ENCODE data around the gene VIT. TPM values are rescaled to one million over a fixed set of nuclear protein-coding genes. Genes with fewer than 3 reads are reported as not detected.

The VIT gene
- total RNA-seq, 2 donors from 2014 or later, result not detected

DNA sequence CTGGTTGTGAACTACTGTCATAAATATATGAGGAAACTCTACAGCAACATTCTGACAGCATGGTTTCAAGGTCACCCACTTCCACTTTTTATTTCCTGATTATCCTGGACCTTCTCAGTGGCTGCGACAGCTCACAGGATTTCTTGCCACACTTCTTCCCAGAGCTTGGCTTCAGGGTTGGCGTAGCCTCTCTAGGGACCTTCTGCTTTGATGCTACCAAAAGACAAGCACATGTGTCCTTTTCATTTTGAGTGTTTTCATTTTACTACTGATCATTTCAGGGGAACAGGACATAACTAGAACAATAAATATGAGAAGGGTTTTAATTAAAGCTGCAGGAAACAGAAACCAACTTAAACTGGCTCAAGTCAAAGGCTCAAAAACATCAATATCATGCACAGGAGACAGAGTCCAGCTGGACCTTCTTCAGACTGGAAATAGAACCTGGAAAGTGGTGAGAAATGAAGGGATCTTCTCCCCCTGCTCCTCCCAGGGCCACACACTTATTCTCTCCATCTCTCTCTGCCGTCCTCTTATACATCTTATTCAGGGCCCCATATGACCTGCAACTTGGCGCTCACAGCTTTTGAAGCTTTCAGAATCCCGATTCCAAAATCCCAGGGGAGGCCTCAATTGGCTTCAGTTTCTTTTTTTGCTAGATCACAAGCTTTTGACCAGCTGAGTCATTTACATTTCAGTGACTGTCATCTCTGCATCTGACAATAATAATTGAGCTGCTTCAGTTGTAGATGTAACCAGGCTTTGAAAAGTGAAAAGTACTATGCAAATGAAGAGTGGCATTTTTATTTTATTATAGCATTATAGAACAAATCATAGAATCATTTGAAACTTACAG is 9.7 kb downstream of the VIT start:
- ATAC-seq (no peak), DNase-seq (no peak)
- Mint-ChIP-seq H3K27me3 (peaks cover 54% of the 10 kb centered on the region), H3K27ac (no peak overlapping the region), H3K36me3 (ENCODE audit: low read depth) (no peaks in the 10 kb centered on the region), H3K4me1 (no peaks in the 10 kb centered on the region), H3K4me3 (no peak overlapping the region)
- no peaks in the 10 kb centered on the region for H3K9me3 ChIP-seq (ENCODE audit: control insufficient read depth, low read length, poor library complexity, severe bottlenecking)

DNA sequence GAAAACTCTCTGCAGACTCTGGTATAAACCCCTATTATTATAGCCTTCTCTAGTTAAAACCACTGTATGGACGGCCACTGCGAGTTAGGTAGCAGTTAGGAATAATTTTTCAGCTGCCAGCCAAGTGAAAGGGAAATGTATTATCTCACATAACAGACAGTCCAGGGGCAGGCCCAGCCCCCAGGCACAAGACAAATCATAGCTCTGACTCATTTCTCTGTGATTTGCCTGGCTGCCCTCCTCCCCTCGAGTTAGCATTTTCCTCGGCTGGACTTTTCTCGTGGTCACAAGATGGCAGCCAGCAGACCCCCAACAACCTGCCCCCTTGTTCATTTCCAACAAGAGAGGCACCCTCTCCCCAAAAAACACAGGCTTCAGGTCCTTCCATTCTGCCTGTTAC is 10.5 kb downstream of the VIT start:
- ATAC-seq (no peak), DNase-seq (no peak)
- Mint-ChIP-seq H3K27me3 (peaks cover 48% of the 10 kb centered on the region), H3K4me3 (no peak overlapping the region), H3K27ac (no peak overlapping the region), H3K36me3 (ENCODE audit: low read depth) (no peaks in the 10 kb centered on the region), H3K4me1 (no peaks in the 10 kb centered on the region)
- H3K9me3 ChIP-seq (ENCODE audit: control insufficient read depth, low read length, poor library complexity, severe bottlenecking), result no peaks in the 10 kb centered on the region

DNA sequence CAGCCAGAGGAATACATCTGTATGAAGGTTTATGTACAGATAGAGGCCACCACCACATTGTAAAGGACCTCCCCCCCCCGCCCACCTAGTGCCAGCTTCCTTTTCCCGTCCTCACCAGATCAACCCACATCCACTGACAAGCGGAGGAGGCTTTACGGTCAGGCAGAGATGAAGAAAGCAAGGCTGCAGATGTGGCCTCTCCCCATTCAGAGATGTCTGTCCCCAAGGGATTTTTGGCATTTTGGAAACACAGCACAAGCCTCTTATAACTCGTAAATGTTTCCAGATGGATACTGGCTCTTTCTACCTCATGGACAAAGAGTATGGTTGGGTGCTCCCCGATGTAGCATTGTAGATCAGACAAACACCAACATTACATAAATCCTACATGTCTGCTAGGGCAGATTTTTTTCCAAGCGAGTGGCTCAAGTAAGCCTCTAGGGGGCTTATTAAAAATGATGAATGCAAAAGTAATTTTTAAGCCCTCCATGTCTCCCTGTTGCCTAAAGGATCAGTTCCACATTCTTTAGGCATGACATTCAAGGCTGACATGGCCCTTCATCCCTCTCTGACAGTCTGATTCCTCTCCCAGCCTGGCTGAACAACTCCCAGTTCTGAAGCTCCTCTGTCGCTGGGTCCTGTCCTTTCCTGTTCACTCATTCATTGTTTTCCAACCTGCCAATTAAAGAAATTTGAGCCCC is 11.7 kb downstream of the VIT start:
- no peak overlapping the region for H3K4me3 Mint-ChIP-seq
- no peak for ATAC-seq
- H3K9me3 ChIP-seq (ENCODE audit: control insufficient read depth, low read length, poor library complexity, severe bottlenecking), result no peaks in the 10 kb centered on the region
- H3K27me3 Mint-ChIP-seq, result peaks cover 51% of the 10 kb centered on the region
- no peak for DNase-seq
- H3K4me1 Mint-ChIP-seq, result no peaks in the 10 kb centered on the region
- H3K36me3 Mint-ChIP-seq (ENCODE audit: low read depth), result no peaks in the 10 kb centered on the region
- no peak overlapping the region for H3K27ac Mint-ChIP-seq

DNA sequence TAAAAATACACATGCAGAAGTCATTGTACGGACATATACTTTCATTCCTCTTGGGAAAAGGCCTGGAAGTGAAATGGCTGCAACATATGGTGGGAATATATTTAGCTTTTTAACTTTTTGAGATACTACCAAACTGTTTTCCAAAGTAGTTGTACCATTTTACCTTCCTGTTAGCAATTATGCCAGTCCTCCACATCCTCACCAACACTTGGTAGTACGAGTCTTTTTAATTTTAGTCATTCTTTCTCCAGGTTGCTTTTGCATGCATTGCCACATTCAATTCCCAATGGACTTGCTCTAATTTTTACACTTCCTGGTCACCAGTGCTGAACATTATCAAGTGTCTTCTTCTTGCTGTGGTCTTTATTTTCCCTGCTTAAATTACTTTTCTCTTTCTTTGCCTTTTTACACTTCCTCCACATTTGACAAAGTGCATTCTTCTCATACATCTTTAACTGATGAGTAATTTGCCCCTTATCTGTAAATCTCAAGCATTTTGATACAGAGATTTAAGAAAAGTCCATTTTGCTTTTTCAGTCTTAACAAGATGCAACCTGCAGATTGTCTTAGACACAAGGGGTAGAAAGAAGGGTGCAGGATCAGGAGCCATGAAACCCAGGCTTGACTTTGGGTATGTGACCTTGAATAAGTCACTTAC is 14.5 kb downstream of the VIT start:
- Mint-ChIP-seq H3K4me3 (no peak overlapping the region), H3K27ac (no peak overlapping the region)

DNA sequence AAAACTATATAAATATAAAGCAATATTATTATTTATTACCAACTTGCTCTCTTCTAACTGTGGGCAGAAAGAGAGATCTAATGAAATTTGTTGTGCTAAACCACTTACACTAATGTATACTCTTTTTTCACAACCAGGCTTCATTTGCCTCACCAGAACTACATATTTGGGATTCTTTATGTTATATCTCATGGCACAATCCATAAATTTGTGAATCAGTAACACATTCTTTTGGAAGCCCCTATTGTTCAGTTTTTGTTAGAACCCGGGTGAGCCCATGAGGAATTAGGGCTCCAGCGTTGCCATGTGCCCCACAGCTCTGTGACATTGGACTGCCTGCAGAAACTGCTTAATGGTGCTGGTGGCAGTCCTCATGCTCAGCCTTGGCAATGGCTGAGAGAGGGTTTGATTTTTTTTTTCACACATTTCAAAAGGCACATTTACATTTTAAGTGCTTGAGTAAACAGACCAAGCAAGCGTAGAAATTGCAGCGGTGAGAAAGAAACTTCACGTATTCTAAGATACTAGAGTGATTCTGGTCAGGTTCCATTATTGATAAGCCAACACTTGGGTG is 15.3 kb downstream of the VIT start:
- H3K4me1 Mint-ChIP-seq, result no peaks in the 10 kb centered on the region
- no peaks in the 10 kb centered on the region for H3K9me3 ChIP-seq (ENCODE audit: control insufficient read depth, low read length, poor library complexity, severe bottlenecking)
- H3K27me3 Mint-ChIP-seq, result peaks cover 41% of the 10 kb centered on the region
- H3K36me3 Mint-ChIP-seq (ENCODE audit: low read depth), result no peaks in the 10 kb centered on the region
- DNase-seq, result no peak
- ATAC-seq, result no peak
- H3K4me3 Mint-ChIP-seq, result no peak overlapping the region
- H3K27ac Mint-ChIP-seq, result no peak overlapping the region

More for the DNA sequence above, 14.5 kb downstream of the VIT start:
- Mint-ChIP-seq H3K36me3 (ENCODE audit: low read depth) (no peaks in the 10 kb centered on the region), H3K4me1 (no peaks in the 10 kb centered on the region), H3K27me3 (peaks cover 46% of the 10 kb centered on the region)
- no peak for DNase-seq
- ATAC-seq, result no peak
- H3K9me3 ChIP-seq (ENCODE audit: control insufficient read depth, low read length, poor library complexity, severe bottlenecking), result no peaks in the 10 kb centered on the region

DNA sequence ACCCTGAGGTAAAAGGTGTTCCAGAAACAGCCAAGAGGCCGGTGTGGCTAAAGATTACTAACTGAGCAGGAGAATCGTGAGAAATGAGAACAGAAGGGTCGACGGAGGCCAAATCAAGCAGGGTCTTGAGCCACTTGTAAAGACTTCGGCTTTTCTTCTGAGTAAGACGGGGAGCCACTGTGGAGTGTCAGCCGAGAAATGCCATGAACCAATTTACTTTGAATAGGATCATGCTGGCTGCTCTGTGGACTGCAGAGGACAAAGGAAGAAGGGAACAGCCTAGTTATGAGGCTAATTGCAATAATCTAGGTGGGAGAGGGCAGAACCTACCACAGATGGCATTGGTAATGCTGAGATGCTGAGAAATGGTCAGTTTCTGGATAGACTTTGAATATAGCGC is 16.8 kb downstream of the VIT start:
- Mint-ChIP-seq H3K27ac (no peak overlapping the region), H3K36me3 (ENCODE audit: low read depth) (peaks cover 3% of the 10 kb centered on the region), H3K27me3 (peaks cover 29% of the 10 kb centered on the region), H3K4me1 (no peaks in the 10 kb centered on the region), H3K4me3 (no peak overlapping the region)
- H3K9me3 ChIP-seq (ENCODE audit: control insufficient read depth, low read length, poor library complexity, severe bottlenecking), result no peaks in the 10 kb centered on the region
- DNase-seq (no peak), ATAC-seq (no peak)

DNA sequence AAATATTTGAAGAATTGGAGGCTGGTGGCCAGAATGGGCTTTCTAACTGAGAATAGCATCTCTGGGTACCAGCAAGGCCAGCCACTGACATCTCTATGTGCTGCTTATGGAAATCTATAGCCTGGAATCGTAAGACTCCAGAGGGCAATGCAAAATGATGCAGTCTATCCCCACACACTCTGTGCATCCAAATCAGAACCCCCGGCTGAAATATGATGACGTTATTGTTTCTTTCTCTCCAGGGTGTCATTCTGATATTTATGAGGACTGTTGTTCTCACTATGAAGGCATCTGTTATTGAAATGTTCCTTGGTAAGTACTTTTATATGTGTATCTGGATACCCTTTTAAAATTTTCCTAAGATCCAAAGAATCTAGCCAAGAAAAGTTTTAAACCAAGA is 19.6 kb downstream of the VIT start:
- Mint-ChIP-seq H3K4me1 (no peaks in the 10 kb centered on the region), H3K27me3 (peaks cover 27% of the 10 kb centered on the region), H3K4me3 (no peak overlapping the region), H3K36me3 (ENCODE audit: low read depth) (peaks cover 3% of the 10 kb centered on the region), H3K27ac (no peak overlapping the region)
- H3K9me3 ChIP-seq (ENCODE audit: control insufficient read depth, low read length, poor library complexity, severe bottlenecking), result no peaks in the 10 kb centered on the region
- DNase-seq (no peak), ATAC-seq (no peak)

DNA sequence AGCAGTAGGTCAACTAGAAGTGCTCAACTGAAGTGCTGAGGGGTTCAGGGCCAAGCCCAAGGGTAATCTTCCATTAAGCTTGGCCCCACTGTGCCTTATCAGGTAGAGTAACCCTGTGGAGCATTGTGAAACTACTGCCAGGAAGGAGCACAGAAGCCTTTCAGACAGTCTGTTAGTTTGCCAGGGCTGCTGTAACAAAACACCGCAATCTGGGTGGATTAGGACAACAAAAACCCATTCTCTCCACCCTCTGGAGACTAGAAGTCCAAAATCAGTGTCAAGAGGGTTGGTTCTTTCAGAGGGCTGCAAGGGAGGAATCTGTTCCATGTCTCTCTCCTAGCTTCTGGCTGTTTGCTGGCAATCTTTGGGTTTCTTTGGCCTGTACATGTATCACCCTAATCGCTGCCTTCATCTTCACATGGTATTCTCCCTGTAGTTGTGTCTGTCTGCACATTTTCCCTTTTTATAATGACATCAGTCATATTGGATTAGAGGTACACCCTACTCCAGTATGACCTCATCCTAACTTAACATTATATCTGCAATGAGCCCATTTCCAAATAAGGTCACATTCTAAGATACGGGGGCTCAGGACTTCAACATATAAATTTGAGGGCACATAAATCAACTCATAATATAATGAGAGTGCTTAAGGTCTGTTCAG is 21.2 kb downstream of the VIT start:
- no peaks in the 10 kb centered on the region for H3K4me1 Mint-ChIP-seq
- no peak for DNase-seq
- no peak overlapping the region for H3K4me3 Mint-ChIP-seq
- H3K9me3 ChIP-seq (ENCODE audit: control insufficient read depth, low read length, poor library complexity, severe bottlenecking), result no peaks in the 10 kb centered on the region
- ATAC-seq, result no peak
- H3K27me3 Mint-ChIP-seq, result peaks cover 22% of the 10 kb centered on the region
- peaks cover 3% of the 10 kb centered on the region for H3K36me3 Mint-ChIP-seq (ENCODE audit: low read depth)
- no peak overlapping the region for H3K27ac Mint-ChIP-seq

DNA sequence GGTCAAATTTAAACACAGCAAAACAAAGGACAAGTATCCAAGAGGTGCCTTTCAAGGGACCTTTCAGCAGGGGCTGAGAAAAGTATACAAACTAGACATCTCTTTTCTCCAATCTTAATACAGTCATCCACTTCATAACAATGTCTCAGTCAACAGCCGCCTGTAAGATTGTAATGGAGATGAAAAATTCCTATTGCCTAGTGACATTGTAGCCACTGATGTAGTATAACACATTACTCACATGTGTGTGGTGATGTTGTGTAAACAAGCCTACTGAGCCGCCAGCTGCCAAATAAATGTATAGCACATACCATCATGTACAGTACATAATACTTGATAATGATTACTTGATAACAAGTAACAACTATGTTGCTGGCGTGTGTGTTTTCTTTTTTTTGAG is 31.0 kb downstream of the VIT start:
- no peak overlapping the region for H3K4me3 Mint-ChIP-seq
- peaks cover 4% of the 10 kb centered on the region for H3K27me3 Mint-ChIP-seq
- H3K27ac Mint-ChIP-seq, result no peak overlapping the region
- no peak for ATAC-seq
- H3K36me3 Mint-ChIP-seq (ENCODE audit: low read depth), result no peaks in the 10 kb centered on the region
- DNase-seq, result no peak
- H3K9me3 ChIP-seq (ENCODE audit: control insufficient read depth, low read length, poor library complexity, severe bottlenecking), result no peaks in the 10 kb centered on the region
- H3K4me1 Mint-ChIP-seq, result no peaks in the 10 kb centered on the region

DNA sequence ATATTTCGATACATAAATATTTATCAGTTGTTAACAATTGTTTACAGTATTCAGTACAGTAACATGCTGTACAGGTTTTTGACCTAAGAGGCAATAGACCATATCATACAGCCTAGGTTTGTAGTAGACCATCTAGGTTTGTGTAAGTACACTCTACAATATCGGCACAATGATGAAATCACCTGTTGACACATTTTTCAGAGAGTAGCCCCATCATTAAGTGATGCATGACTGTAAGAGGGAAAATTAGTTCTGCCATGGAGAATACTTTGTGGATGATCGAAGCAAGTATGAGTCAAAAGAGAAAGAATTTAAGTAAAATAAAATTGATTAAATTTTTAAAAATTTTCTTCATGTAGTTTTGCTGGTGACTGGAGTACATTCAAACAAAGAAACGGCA is 32.6 kb downstream of the VIT start:
- no peak for ATAC-seq
- no peaks in the 10 kb centered on the region for H3K4me1 Mint-ChIP-seq

DNA sequence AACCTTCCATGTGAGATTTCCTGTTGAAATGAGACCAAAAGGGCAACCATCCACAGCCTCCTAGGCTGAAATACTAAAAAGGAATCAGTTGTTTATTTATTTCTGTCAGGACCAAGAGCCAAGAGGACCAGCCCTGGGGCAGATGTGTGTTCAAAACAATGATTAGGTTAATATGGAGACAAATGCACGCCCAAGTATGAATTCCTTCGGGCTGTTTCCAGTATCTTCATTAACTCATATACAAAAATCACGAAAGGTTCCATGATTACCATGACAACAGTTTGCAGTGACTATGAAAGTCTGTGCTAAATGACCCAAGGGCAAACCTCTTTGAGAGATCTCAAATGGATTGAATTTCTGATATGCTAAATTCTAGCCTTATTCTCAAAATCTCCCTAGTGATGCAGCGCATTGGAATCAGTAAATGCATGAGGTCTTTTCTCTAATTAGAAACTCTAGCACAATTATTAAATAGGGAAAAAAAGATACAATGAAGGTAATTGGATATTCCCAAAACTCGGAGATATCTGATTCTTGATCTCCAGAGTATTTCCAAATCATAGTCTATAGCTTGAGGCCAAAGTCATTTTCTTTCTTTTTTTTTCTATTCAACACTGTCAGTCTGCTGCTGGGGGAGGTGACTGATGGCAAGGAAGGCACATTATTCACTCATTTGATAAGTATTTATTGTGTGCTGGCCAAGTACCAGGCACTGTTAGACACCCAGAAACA is 35.6 kb downstream of the VIT start:
- no peaks in the 10 kb centered on the region for H3K36me3 Mint-ChIP-seq (ENCODE audit: low read depth)
- H3K4me1 Mint-ChIP-seq, result no peaks in the 10 kb centered on the region
- DNase-seq (no peak), ATAC-seq (no peak)
- H3K27me3 Mint-ChIP-seq, result peaks cover 37% of the 10 kb centered on the region
- no peak overlapping the region for H3K27ac Mint-ChIP-seq
- H3K4me3 Mint-ChIP-seq, result no peak overlapping the region
- no peaks in the 10 kb centered on the region for H3K9me3 ChIP-seq (ENCODE audit: control insufficient read depth, low read length, poor library complexity, severe bottlenecking)

More for the DNA sequence above, 32.6 kb downstream of the VIT start:
- DNase-seq, result no peak
- H3K27me3 Mint-ChIP-seq, result peaks cover 14% of the 10 kb centered on the region
- no peaks in the 10 kb centered on the region for H3K9me3 ChIP-seq (ENCODE audit: control insufficient read depth, low read length, poor library complexity, severe bottlenecking)
- H3K4me3 Mint-ChIP-seq, result no peak overlapping the region
- H3K27ac Mint-ChIP-seq, result no peak overlapping the region
- no peaks in the 10 kb centered on the region for H3K36me3 Mint-ChIP-seq (ENCODE audit: low read depth)

DNA sequence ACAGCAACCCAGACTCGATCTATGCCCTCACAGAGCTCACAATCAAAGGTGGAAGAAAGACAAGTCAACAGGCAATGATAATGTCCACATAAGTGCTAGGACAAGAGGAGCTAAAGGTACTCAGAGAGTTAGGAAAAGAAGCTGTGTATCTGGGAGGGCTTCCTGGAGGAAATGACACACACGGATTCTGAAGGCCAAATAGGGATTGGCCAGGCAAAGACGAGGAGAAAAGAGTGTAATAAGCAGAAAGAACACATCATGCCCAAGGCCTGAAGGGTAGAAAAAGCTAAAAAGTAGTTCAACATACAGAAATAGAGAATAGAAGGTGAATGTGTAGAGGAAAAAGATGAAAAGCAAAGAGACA is 36.1 kb downstream of the VIT start:
- Mint-ChIP-seq H3K36me3 (ENCODE audit: low read depth) (no peaks in the 10 kb centered on the region), H3K27ac (no peak overlapping the region), H3K4me1 (no peaks in the 10 kb centered on the region), H3K4me3 (no peak overlapping the region), H3K27me3 (peaks cover 39% of the 10 kb centered on the region)
- no peak for ATAC-seq
- DNase-seq, result no peak
- no peaks in the 10 kb centered on the region for H3K9me3 ChIP-seq (ENCODE audit: control insufficient read depth, low read length, poor library complexity, severe bottlenecking)
